ENCODE results near the gene ITGB1BP1.

DNA sequence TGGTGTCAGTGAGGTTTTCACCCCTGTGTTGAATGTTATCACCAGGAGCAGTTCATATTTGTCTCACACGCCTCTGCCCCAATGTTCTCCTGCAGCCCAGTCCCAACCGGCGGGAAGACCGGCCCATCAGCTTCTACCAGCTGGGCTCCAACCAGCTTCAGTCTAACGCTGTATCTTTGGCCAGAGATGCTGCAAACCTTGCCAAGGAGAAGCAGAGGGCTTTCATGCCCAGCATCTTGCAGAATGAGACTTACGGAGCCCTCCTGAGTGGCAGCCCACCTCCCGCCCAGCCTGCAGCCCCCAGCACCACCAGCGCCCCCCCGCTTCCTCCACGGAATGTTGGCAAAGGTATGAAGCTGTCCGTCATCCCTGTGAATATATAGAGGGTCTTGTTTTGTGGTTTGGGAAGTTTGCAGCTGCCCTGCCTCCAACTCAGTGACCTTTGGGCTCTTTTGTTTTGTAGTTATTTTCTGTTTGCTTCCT lies 35.1 kb downstream of the ITGB1BP1 start:
- no peak for TF ChIP-seq EZH2 (IDR thresholded peaks at IDR 0.05; ENCODE audit: borderline replicate concordance, low read length)
- TF ChIP-seq, protein P1, sequence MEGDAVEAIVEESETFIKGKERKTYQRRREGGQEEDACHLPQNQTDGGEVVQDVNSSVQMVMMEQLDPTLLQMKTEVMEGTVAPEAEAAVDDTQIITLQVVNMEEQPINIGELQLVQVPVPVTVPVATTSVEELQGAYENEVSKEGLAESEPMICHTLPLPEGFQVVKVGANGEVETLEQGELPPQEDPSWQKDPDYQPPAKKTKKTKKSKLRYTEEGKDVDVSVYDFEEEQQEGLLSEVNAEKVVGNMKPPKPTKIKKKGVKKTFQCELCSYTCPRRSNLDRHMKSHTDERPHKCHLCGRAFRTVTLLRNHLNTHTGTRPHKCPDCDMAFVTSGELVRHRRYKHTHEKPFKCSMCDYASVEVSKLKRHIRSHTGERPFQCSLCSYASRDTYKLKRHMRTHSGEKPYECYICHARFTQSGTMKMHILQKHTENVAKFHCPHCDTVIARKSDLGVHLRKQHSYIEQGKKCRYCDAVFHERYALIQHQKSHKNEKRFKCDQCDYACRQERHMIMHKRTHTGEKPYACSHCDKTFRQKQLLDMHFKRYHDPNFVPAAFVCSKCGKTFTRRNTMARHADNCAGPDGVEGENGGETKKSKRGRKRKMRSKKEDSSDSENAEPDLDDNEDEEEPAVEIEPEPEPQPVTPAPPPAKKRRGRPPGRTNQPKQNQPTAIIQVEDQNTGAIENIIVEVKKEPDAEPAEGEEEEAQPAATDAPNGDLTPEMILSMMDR (IDR thresholded peaks at IDR 0.05; ENCODE audit: low read length): no peak

Data from OCI-LY1 (cell line).